Fibroblast of skin of scalp (primary cell): ENCODE data around the gene NAA16.
A peak's percentile ranks its signal among the peaks of the same experiment; 100 is the strongest.

ENCODE experiments used
- DNase-seq: peaks from one replicate; pipeline ENCODE4 v3.0.0-alpha.2; 2013

The NAA16 gene

DNA sequence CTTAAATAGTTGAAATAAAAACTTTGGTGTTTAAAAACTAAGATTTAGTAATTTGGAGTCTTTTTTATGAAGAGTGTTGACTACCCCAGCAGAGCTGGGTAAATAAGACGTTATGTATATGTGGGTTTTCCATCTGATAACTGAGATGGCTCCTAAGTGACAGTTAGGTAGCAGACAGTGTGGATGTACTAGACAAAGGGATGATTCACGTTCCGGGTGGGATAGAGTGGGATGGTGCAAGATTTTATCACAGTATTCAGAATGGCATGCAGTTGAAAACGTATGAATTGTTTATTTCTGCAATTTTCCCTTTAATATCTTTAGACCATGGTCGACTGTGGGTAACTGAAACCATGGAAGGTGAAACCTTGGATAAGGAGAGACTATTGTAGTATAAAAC, 50.4 kb downstream of the NAA16 start:
- DNase-seq, result peak; percentile 2

DNA sequence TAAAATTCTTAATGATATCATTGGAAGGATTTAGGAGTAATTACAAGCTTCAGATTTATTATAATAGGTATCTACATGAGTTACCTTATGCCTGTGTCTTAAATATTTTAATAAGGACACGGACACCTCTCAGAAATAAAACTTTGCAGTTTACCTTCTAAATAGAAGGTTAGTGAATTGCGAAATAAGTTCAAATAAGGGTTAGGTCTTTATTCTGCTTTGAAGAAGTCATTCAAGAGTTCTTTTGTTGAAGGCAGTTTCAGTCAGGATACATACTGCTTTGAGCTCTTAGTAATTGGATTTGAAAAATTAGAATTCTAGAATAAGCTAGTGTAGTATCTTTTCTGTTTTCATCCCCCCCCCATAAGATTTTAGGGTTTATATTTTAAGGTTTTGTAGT, 53.0 kb downstream of the NAA16 start:
- DNase-seq, result no peak

DNA sequence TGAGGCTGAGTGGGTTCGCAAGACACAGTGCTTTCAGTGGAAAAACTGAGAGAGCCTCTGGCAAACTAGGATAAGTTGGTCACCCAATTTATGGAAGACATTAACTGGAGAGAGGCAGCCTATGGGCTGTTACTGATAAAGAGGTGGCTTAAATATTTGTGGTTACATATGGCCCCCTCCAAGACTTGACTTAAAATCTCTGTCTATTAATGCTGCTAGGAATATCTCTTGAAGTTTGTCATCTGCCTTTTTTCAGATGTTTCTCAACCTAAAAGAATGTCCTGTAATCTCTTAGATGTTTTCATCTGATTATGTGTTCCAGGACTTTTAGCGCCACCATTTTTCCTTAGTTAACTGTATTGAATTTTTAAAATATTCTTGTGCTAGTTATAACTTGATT, 54.6 kb downstream of the NAA16 start:
- DNase-seq, result peak; percentile 59

- DNase-seq, result no peak
These were observed 59.7 kb downstream of the NAA16 start for GRCh38 chr13:41370736-41371135.

- no peak for DNase-seq
These were observed 66.4 kb downstream of the NAA16 start for GRCh38 chr13:41377446-41377845.

DNA sequence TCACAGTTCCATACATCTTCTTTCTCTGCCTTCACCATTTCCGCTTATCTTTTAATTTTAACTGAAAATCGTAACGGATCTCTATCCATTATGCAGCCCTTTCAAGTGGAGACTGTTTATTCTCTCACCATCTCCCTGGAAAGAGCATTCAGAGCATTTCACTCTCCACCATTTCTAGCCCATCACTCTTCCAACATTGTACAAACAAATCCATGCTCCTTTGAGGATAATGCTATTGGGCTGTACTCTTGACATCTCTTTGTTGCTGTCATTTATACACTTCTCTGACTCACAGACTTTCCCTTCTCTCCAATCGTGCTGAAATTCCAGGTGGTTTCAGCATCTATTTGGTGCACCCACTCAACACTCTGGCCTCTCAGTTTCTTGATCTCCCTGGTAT, 71.4 kb downstream of the NAA16 start:
- DNase-seq, result no peak

DNA sequence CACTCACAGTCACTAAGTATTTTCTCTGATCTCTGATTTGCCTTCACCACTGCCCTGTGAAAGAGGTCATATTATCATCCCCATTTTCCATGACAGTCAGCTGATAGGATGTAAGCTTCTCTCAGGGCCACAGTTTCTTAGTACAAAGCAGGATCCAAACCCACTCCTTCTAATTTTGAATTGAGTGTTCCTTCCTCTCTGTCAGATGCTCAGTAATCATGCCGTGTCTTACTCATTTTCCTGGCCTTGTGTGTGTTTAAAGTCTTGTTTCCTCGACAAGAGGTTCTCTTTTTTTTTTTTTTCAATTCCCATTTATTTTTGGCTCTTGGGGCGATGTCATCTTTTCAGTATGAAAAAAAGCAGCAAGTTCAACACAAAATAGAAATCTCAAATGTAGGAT, 72.3 kb downstream of the NAA16 start:
- peak; percentile 38 for DNase-seq

- DNase-seq, result peak; percentile 27
These were observed 73.9 kb downstream of the NAA16 start for GRCh38 chr13:41384749-41385503.

DNA sequence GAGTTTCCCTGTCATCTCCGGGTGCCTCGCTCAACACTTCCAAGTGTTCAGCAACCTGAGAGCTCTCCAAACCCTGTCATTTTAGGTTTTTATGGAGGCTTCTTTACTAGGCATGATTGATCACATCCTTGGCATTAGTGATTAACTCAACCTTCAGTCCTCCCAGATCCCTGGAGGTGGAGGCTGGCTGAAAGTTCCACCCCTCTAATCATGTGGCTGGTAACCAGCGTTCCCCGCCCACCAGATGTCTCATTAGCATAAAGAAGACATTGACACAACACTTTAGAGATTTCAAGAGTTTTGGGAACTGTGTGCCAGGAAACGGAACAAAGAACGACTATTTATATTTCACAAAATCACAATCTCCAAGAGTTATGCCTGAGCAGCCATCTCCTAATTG, 75.1 kb downstream of the NAA16 start:
- no peak for DNase-seq

DNA sequence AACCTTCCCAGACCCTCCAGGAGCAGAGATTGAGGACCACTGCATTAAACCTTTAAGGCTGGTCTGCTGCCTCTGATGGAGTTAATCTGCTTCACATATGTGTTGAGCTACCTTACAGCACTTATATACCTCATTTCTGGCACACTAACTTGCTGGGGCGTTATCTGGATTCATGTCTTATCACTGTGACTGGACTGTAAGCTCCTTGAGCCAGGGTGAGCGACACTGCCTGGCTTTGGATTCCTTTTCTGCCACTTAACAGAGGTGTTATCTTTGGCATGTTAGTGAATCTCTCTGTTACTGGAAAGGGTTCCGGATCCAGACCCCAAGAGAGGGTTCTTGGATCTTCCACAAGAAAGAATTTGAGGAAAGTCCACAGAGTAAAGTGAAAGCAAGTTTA, 76.5 kb downstream of the NAA16 start:
- DNase-seq, result no peak

DNA sequence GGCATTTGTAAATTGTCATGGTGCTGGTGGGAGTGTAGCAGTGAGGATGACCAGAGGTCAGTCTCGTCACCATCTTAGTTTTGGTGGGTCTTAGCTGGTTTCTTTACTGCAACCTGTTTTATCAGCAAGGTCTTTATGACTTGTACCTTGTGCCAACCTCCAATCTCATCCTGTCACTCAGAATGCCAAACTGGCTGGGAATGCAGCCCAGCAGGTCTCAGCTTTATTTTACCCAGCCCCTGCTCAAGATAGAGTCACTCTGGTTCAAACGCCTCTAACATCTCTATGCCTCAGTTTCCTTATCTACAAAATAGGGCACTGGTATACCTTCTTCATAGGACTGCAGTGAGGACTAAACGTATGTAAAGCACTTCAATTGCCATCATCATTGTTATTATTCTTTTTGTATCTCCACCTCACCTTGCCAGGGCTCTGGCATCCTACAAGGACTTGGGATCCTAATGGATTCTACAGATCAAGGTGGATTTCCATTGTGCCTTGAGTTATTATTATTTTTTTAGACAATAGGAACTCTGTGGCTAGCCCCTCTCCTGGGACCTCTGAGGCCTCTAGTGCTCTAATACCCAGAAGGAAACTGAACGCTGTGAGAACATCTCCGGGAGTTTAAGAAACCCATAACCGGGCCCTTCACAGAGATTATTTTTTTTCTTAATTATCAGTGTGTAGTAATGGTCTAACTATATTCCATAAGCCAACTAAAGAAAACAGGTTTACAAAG, 77.2 kb downstream of the NAA16 start:
- no peak for DNase-seq

- no peak for DNase-seq
These were observed 78.5 kb downstream of the NAA16 start for GRCh38 chr13:41389580-41389979.

DNA sequence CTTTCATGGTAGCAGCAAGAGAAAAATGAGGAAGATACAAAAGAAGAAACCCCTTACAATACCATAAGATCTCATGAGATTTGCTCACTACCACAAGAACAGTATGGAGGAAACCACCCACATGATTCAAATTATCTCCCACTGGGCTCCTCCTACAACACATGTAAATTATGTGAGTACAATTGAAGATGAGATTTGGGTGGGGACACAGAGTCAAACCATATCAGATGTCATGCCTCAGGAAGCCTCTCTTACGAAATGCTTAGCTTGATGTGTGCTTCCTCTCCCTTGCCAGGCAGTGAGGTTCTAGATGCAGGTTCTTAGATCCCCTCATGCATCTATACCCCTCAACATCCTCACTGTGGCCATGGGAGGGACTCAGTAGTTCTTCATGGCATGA, 83.1 kb downstream of the NAA16 start:
- no peak for DNase-seq

GRCh38 chr13:41398494-41399170, 87.6 kb downstream of the NAA16 start:
- DNase-seq, result no peak

GRCh38 chr13:41401366-41401765, 90.3 kb downstream of the NAA16 start:
- DNase-seq, result no peak

DNA sequence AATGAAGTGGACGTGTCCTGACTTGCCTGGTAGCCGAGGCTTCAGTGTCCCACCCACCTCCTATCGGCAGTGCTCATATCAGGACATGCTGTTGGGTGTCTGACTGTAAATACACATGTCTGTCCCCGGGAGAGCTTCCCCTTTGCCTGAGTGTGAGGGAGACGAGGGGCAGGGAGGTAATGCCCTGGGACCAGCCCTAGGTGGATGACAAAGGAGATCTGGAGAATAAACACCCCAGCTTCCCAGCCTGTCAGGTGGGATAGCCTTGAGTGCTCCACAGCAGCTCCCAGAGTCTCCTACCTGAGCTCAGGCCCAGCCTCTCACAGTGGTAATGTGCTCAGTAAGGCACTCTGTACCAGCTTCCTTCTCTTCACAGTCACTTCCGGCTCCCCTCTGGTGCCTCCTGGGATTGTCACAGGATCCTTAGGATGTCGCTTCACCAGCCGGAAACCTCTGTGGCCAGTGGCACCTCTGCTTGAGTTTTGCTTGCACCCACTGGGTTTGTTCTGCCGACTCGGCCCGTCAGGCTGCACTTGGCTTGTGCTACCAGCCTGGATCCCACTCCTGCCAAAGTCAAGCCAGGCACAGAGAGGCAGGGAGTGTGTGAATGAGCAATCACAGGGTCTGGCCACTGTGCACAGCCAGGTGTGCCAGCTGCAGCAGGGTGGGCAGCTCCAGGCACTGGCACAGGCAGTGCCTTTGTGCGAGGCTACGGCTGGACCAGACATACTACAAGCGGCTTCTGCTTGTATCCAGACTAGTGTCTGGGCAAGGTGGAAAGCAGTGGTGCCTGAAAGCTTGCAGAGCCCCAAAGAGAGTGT, 91.8 kb downstream of the NAA16 start:
- no peak for DNase-seq

GRCh38 chr13:41403983-41404382, 92.9 kb downstream of the NAA16 start:
- DNase-seq, result no peak

DNA sequence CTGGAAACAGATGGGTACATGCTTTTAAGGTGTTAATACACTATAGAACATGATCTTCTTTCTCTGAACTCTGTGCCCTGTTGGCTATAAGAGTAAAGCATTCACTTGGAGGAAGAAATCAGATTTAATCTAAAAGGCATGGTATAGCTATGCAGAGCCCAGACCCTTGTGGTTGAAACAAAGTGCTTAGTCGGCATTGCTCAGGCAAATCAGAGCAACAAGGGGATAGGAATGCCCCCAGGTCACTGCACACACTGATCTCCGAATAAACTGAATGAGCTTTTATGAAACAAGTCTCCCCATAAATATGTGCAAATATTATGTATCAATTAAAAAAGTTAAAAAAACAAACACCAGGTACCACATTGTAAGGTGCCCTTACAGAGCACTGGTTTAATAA, 94.3 kb downstream of the NAA16 start:
- no peak for DNase-seq

GRCh38 chr13:41407380-41407779, 96.3 kb downstream of the NAA16 start:
- peak; percentile 44 for DNase-seq

DNA sequence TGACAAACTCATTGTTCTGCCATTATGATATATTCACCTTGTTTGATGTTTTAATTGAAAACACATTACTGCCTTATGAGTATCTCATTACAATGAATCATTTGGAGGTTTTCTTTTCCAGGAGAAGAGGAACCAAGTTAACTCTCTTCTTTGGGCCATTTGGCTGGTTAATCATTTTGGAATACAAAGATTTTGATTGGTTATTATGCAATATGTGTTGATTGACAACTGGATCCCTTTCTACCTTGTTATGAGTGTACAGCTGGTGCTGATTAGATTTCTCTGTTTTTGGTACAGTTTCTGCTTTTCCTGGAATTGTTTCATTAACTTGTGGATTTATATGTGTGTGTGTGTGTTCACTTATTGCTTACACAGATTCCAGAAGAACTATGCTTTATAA, 97.1 kb downstream of the NAA16 start:
- no peak for DNase-seq

GRCh38 chr13:41408746-41409145, 97.7 kb downstream of the NAA16 start:
- DNase-seq, result no peak

- no peak for DNase-seq
These were observed 98.5 kb downstream of the NAA16 start for GRCh38 chr13:41409611-41410010.

DNA sequence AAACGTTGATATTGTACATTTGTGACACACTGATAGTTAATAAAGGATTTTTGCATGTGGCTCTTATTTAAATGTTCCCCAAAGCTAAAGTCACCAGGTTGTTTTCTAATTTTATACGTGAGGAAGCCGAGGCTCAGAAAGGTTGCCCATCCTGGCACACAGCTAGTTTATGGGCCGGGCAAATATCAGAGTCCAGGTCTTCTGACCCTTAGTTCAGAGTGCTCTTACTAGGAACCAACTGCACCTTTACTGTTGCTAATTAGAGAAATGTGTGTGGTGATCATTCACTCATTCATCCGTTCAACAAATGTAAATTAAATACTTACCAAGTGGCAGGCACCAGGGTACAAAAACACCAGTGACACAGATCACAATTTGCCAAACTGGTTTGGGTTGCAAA, 100.0 kb downstream of the NAA16 start:
- DNase-seq, result no peak
